ENCODE measurements around the gene C19orf73.

- TF ChIP-seq POLR2A (IDR thresholded peaks at IDR 0.05) (no peak), POLR2AphosphoS5 (IDR thresholded peaks at IDR 0.05) (no peak), CTCF (IDR thresholded peaks at IDR 0.05) (no peak)
These were observed 14.6 kb downstream of the C19orf73 start for GRCh38 chr19:49104229-49104864.
